ENCODE measurements around the gene RNF19B.
"Not testable (repeated sequence)": the region's sequence is repeated elsewhere in the genome, so short reads cannot be mapped to it uniquely, and the experiment has no call there.

- TF ChIP-seq CTCF (conservative IDR thresholded peaks at IDR 0.05 in 1 of 2, IDR thresholded peaks at IDR 0.05 in 1 of 2; ENCODE audit: extremely low read depth in 1 of 2, insufficient read depth in 1 of 2, low read depth in 1 of 2, low read length in 2 of 2); EZH2 (IDR thresholded peaks at IDR 0.05; ENCODE audit: borderline replicate concordance, low read length): not testable (repeated sequence)
These were observed 28.7 kb upstream of the RNF19B start for GRCh38 chr1:32993324-32993636.
